ENCODE measurements around the gene PGM1.
A peak's percentile ranks its signal among the peaks of the same experiment; 100 is the strongest.
"Not testable (repeated sequence)": the region's sequence is repeated elsewhere in the genome, so short reads cannot be mapped to it uniquely, and the experiment has no call there.

PGM1 gene

GRCh38 chr1:63593303-63593885, at the start of gene PGM1:
PGM1 (plus strand) TSS chr1:63593411; CDS start chr1:63593489, 78 bp downstream.
- DNase-seq (ENCODE audit: low spot score) = peak; percentile 44

GRCh38 chr1:63545780-63546179, 47.4 kb upstream of the PGM1 start:
- no peak for DNase-seq (ENCODE audit: low spot score)

DNA sequence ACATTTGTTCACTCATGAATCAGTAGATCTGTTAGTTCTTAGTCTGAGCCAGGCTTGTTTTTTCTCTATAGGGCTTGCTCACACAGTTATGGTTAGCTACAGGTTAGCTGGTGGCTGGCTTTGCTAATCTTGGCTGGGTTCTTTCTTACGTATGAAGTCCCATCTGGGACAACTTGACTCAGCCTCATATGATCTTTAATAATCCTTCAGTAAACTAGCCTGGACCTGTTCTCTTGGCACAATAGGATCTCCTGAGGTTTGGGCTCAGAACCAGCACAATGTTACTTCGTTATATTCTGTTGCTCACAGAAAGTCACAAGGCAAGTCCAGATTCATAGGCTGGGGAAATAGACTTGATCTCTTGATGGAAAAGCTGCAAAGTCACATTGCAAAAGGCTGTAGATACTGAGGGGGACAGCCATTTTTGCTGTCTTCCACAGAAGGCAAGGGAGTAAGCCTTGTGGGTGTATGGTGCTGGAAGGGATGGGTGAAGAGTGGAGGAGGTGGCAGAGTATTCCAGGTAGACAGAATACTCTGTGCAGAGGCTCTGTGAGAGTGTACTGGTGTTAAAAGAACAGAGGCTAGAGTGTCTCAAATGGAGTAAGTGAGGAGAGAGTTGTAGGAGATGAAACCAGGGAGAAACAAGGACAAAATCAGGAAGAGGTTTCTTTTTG, 45.5 kb upstream of the PGM1 start:
- no peak for DNase-seq (ENCODE audit: low spot score)

DNA sequence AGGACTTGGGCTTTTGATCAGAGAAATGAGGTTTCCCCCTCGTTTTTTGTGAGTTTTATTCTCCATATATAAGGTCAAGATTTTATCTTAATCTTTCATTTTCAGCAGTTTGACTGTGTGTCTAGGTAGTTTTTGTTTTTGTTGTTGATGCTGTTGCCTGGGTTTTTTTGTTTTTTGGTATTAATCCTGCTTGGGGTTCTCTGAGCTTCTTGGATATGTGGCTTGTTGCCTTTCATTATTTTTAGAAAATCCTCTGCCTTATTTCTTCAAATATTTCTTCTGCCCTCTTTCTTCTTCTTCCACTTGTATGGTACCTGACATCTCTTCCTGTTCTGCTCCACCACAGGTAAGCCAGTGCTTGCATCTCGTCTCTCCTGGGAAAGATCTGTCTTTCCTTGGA, 44.9 kb upstream of the PGM1 start:
- DNase-seq (ENCODE audit: low spot score) = no peak

DNA sequence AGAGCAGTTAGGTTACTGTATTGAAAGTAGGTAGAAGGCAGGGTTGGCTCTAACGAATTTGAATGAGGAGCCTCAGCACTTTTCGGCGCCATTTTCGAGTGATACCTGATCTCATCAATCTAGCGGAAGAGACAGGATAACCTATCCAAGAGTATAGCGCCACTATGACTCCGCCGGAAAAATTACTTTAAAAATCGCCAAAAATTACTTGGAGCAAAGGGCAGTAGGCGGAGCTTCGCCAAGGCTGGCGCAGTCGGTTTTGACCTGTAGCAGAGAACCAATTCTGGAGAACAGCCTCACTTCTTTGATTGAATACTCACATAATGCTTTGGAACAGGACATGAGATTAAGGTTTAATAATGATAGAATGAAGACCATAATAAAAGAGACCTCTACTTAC, 44.3 kb upstream of the PGM1 start:
- DNase-seq (ENCODE audit: low spot score) = no peak

GRCh38 chr1:63555480-63555879, 37.7 kb upstream of the PGM1 start:
- DNase-seq (ENCODE audit: low spot score) = no peak

GRCh38 chr1:63557365-63557987, 35.7 kb upstream of the PGM1 start:
- DNase-seq (ENCODE audit: low spot score) = no peak

DNA sequence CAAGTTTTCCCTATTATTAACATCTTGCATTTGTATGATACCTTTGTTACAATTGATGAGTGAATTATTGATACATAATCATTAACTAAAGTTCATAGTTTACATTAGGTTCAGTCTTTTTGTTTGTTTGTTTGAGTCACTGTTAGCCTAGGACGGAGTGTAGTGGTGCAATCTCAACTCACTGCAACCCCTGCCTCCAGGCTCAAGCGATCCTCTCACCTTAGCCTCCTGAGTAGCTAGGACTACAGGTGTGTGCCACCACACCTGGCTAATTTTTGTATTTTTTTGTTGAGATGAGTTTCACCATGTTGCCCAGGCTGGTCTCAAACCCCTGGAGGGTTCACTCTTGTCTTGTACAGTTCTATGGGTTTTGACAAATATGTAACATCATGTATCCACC, 33.9 kb upstream of the PGM1 start:
- DNase-seq (ENCODE audit: low spot score) = no peak

DNA sequence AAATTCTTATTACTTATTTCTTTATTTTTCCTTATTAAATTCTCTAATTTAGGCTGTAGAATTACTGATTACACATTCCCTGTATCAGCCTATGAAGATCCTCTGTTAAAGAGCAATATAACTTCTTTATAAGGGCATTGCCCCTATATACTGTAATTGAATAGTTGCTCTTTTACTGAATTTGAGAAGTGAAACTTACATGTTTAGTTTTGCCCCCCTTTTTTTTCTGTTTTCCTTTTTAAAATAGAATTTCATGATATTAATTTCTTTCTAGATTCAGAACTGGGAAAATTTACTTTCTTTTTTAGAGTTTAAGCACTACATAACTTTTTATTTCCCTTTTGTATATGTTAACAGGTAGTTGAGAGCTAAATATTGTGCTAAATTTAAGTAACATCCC, 29.5 kb upstream of the PGM1 start:
- DNase-seq (ENCODE audit: low spot score) = no peak

- no peak for DNase-seq (ENCODE audit: low spot score)
Measured at GRCh38 chr1:63569068-63569467, 24.1 kb upstream of the PGM1 start.

- no peak for DNase-seq (ENCODE audit: low spot score)
Measured at GRCh38 chr1:63569640-63570316, 23.4 kb upstream of the PGM1 start.

- DNase-seq (ENCODE audit: low spot score) = not testable (repeated sequence)
Measured at GRCh38 chr1:63572686-63573085, 20.5 kb upstream of the PGM1 start.

DNA sequence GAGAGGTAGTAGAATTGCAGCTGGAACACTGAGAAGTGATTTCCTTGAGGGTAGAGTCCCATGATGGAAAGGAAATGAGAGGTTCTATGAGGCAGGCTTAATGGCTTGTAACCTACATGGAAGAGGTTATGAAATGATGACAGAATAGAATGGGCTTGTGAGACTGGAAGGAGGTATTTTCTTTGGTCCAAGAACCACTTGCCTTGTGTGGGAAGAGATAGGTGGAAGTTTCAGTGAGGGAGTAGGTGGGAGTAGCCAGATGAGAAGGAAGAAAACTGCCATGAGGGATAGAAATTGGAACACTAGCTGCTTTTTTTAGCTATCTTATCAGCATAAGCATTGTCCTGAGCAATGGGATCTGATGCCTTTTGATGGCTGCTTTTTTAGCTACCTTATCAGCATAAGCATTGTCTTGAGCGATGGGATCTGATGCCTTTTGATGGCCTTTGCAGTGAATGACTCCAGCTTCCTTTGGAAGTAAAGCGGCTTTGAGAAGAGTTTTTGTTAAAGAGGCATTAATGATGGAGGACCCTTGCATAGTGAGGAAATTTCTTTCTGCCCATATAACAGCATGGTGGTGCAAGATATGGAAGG, 18.9 kb upstream of the PGM1 start:
- DNase-seq (ENCODE audit: low spot score) = not testable (repeated sequence)

- DNase-seq (ENCODE audit: low spot score) = no peak
Measured at GRCh38 chr1:63575340-63575826, 17.8 kb upstream of the PGM1 start.

- not testable (repeated sequence) for DNase-seq (ENCODE audit: low spot score)
Measured at GRCh38 chr1:63586326-63586725, 6.9 kb upstream of the PGM1 start.

- DNase-seq (ENCODE audit: low spot score) = no peak
Measured at GRCh38 chr1:63590166-63590560, 3.0 kb upstream of the PGM1 start.

GRCh38 chr1:63592536-63593302, 492 bp upstream of the PGM1 start:
- DNase-seq (ENCODE audit: low spot score) = no peak

DNA sequence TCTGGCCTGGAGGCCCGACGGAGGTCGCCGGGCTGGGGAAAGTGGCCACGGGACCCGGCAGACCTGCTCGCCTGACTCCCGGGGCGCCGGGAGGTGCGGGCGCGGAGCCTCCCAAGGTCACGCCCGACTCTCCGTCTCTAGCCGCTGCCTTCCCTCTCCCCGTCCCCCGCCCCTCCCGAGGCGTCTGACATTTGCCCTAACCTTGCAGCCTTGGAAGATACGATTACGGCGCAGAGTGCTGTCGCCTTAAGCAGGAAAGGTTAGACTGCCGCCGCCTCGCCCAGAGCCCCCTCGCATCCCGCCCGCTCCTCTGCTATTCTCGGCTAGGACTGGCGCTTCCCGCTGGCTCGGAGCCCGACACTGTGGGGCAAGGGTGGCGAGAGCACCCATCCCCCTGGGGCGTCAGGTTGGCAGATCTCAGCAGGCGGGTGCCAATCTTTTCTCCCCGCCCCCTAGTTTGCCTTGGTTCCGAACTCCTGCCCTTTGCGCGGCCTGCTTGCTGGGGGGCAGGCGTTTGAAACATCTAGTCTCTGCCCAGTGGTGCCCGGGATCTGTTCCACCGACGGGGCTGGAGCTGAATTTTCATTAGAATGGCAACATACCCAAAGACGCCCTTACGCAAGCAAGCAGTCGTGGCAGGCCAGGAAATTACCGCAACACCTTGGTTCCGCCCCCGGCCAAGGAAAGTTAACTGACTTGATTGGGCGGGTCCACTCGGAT, 835 bp downstream of the PGM1 start:
- peak; percentile 23 for DNase-seq (ENCODE audit: low spot score)

DNA sequence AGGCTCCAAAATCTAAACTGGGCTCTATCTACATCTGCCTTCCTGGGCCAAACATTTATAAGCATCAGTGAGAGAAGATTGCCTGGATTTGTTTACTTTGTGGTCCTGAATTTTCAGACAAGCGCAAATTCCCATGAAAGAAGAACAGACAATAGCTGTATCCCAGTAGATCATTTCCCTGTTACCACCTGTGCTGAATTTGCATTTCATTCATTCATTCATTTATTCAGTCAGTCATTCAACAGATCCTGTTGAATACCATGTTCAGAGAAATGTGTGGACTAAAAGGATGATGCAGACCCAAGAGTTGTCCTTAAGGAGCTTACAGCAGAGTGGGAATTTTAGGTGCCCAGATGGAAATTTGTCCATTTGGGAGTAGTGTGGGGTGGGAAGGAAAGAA, 2.2 kb downstream of the PGM1 start:
- no peak for DNase-seq (ENCODE audit: low spot score)

- no peak for DNase-seq (ENCODE audit: low spot score)
Measured at GRCh38 chr1:63599799-63600198, 6.6 kb downstream of the PGM1 start.

DNA sequence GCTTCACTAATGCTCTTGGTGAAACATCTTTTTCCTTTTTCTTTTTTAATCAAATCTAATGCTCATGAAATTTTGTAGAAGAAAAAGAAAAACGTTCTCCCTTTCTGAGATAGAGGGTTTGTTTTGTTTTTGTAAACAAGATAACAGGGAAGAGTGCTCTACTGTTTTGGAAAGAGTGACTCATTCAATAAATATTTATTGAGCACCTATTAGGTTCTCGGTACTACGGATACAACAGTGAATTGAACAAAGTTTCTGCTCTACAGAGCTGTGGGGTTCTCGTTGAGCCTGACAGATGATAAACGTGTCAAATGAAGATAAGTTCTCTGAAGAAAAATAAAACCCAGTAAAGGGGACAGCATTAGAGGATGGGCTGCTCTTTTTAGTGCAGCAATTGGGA, 7.0 kb downstream of the PGM1 start:
- no peak for DNase-seq (ENCODE audit: low spot score)

Data from HuH-7.5 (cell line).